B cell (primary cell): Measurements from ENCODE around the gene PTEN.

Experiments used
- CTCF ChIP-seq: fragments of 200-600 bp; IDR thresholded peaks from one replicate; pipeline ENCODE4 v1.8.0; 2022; ENCODE audit warnings: antibody characterized with exemption, mild to moderate bottlenecking
- EZH2 ChIP-seq: IDR thresholded peaks from 2 replicates; pipeline ENCODE4 v1.6.1; 2012; ENCODE audit warnings: borderline replicate concordance, low read depth, mild to moderate bottlenecking, moderate library complexity, low read length; ENCODE audit not compliant: insufficient read depth, poor library complexity, severe bottlenecking

DNA sequence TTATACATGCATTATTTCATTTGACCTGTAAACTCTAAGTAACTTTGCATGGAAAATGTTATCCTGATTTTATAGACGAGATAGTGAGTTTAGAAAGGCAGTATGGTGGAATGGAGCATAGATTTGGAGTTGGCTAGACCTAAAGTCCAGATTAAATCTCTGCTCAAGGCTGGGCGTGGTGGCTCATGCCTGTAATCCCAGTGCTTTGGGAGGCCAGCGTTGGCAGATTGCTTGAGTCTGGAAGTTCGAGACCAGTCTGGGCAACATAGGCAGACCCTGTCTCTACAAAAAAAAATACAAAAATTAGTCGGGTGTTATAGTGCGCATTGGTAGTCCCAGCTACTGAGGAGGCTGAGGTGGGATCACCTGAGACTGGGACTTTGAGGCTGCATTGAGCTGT is 9.4 kb downstream of the PTEN start:
- TF ChIP-seq CTCF (no peak), EZH2 (no peak)
